ENCODE results near the gene DGKD. TPM values are rescaled to one million over a fixed set of nuclear protein-coding genes. Genes with fewer than 3 reads are reported as not detected.

Gene DGKD
- total RNA-seq, 1 experiment from 2014 or later = 52.0 TPM

DNA sequence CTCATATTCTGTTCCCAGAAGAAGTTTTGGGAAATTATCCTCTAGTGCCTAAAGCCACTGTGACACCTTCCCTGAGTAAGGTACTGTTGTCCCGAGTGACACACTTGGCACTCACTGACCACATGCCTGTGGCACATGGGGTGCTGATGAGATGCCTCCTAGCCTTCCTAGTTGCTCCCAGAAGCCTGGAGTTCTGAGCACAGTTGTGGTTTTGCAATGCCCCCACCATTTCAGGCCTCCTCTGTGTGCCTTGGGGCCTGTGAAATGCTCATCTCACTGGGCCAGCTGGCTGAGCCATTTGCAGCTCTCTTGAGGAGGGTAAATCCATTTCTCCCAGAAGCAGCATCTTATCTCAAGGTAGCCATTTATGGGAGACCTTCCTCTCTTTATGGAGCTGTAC, 91.8 kb downstream of the DGKD start:
- ATAC-seq = no peak
- Histone ChIP-seq H3K9me3 (ENCODE audit: control insufficient read depth in 1 of 2, insufficient read depth in 1 of 2, low read depth in 1 of 2, low read length in 2 of 2) (no peaks in the 10 kb centered on the region), H4K20me1 (ENCODE audit: insufficient read depth) (0 out of 2 replicates have a peak, but pooled peaks cover 6% of the 10 kb centered on the region), H3K27me3 (ENCODE audit: insufficient read depth, low read length) (no peaks in the 10 kb centered on the region), H3K9ac (ENCODE audit: low read length) (no peak overlapping the region), H3K27ac (ENCODE audit: low read depth, low read length) (no peak overlapping the region), H3K36me3 (ENCODE audit: control insufficient read depth in 1 of 2, insufficient read depth in 2 of 2, low read length in 2 of 2) (peaks cover 15 to 36% of the 10 kb centered on the region in 2 experiments), H2AFZ (ENCODE audit: low read depth, low read length, poor library complexity, severe bottlenecking) (no peak overlapping the region), H3K9me2 (ENCODE audit: insufficient read depth) (no peaks in the 10 kb centered on the region), H3K4me1 (ENCODE audit: control insufficient read depth in 1 of 2, insufficient read depth in 2 of 2, low read length in 2 of 2) (no peaks in the 10 kb centered on the region), H3K4me2 (ENCODE audit: low read length) (no peak overlapping the region), H3K4me3 (replicated peaks in 1 of 2; ENCODE audit: low read depth in 1 of 2, low read length in 2 of 2) (no peak overlapping the region), H3K79me2 (ENCODE audit: insufficient read depth, low read length) (peaks cover 16% of the 10 kb centered on the region; the same call in 1 of the 2 replicates)
- RAD21 ChIA-PET (ENCODE audit: low non-redundant PET in 1 of 2, low total read pairs in 2 of 2, uncharacterized antibody in 2 of 2, unreplicated experiment in 2 of 2) = no interaction called here
- DNase-seq (ENCODE audit: low read depth, low spot score) = no peak
- CTCF ChIA-PET = no interaction called here
- BruUV-seq (replicated peaks) = no TSS peak
- TF ChIP-seq POLR2A (IDR thresholded peaks at IDR 0.05; ENCODE audit: borderline replicate concordance, extremely low read depth, insufficient read depth, insufficient read length) (no peak), ELF1 (IDR thresholded peaks at IDR 0.05; ENCODE audit: borderline replicate concordance, low read depth) (no peak), JUND (IDR thresholded peaks at IDR 0.05) (no peak), CEBPB (IDR thresholded peaks at IDR 0.05; ENCODE audit: low read depth) (no peak), POLR2AphosphoS5 (IDR thresholded peaks at IDR 0.05; ENCODE audit: low read depth, low read length) (no peak), EZH2 (IDR thresholded peaks at IDR 0.05) (no peak), FOSL1 (IDR thresholded peaks at IDR 0.05; ENCODE audit: low read depth) (no peak), SP1 (IDR thresholded peaks at IDR 0.05; ENCODE audit: low read depth) (no peak), RAD21 (IDR thresholded peaks at IDR 0.05; ENCODE audit: low read depth) (no peak), ZNF274 (IDR thresholded peaks at IDR 0.05; ENCODE audit: low read depth, low read length) (no peak), ZFX (IDR thresholded peaks at IDR 0.05) (no peak)
- TF ChIP-seq, protein P1, sequence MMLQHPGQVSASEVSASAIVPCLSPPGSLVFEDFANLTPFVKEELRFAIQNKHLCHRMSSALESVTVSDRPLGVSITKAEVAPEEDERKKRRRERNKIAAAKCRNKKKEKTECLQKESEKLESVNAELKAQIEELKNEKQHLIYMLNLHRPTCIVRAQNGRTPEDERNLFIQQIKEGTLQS (IDR thresholded peaks at IDR 0.05) = no peak
- TF ChIP-seq, protein P2, sequence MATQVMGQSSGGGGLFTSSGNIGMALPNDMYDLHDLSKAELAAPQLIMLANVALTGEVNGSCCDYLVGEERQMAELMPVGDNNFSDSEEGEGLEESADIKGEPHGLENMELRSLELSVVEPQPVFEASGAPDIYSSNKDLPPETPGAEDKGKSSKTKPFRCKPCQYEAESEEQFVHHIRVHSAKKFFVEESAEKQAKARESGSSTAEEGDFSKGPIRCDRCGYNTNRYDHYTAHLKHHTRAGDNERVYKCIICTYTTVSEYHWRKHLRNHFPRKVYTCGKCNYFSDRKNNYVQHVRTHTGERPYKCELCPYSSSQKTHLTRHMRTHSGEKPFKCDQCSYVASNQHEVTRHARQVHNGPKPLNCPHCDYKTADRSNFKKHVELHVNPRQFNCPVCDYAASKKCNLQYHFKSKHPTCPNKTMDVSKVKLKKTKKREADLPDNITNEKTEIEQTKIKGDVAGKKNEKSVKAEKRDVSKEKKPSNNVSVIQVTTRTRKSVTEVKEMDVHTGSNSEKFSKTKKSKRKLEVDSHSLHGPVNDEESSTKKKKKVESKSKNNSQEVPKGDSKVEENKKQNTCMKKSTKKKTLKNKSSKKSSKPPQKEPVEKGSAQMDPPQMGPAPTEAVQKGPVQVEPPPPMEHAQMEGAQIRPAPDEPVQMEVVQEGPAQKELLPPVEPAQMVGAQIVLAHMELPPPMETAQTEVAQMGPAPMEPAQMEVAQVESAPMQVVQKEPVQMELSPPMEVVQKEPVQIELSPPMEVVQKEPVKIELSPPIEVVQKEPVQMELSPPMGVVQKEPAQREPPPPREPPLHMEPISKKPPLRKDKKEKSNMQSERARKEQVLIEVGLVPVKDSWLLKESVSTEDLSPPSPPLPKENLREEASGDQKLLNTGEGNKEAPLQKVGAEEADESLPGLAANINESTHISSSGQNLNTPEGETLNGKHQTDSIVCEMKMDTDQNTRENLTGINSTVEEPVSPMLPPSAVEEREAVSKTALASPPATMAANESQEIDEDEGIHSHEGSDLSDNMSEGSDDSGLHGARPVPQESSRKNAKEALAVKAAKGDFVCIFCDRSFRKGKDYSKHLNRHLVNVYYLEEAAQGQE (IDR thresholded peaks at IDR 0.05; ENCODE audit: low read depth) = no peak
- TF ChIP-seq, protein P3, sequence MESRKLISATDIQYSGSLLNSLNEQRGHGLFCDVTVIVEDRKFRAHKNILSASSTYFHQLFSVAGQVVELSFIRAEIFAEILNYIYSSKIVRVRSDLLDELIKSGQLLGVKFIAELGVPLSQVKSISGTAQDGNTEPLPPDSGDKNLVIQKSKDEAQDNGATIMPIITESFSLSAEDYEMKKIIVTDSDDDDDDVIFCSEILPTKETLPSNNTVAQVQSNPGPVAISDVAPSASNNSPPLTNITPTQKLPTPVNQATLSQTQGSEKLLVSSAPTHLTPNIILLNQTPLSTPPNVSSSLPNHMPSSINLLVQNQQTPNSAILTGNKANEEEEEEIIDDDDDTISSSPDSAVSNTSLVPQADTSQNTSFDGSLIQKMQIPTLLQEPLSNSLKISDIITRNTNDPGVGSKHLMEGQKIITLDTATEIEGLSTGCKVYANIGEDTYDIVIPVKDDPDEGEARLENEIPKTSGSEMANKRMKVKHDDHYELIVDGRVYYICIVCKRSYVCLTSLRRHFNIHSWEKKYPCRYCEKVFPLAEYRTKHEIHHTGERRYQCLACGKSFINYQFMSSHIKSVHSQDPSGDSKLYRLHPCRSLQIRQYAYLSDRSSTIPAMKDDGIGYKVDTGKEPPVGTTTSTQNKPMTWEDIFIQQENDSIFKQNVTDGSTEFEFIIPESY (IDR thresholded peaks at IDR 0.05; ENCODE audit: extremely low read depth, insufficient replicate concordance, low read length) = no peak
- TF ChIP-seq, protein P4, sequence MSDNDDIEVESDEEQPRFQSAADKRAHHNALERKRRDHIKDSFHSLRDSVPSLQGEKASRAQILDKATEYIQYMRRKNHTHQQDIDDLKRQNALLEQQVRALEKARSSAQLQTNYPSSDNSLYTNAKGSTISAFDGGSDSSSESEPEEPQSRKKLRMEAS (IDR thresholded peaks at IDR 0.05) = no peak
- intact Hi-C loops (cut with micrococcal nuclease) = loop anchor here (10.0 kb wide), 2 partner anchors 161 to 841 kb away; no protein-coding TSS in a partner anchor
- POLR2A ChIA-PET = interaction anchor here (0.5 kb wide), 1 partner anchor 827 kb away, joined by 3 read pairs; no protein-coding TSS in a partner anchor
